Measurements from ENCODE around the gene MED13L. TPM values are rescaled to one million over a fixed set of nuclear protein-coding genes. Genes with fewer than 3 reads are reported as not detected.

Gene MED13L
- total RNA-seq, 4 donors from 2014 or later: 168 to 349 (median 246) TPM

- Histone ChIP-seq H3K9me3 (no peaks in the 10 kb centered on the region), H3K4me3 (replicated peaks in 1 of 3) (no peak overlapping the region), H3K27ac (peak overlapping the region in 1 of 3 donors; percentile 16), H3K4me1 (peaks cover 40 to 60% of the 10 kb centered on the region in 2 donors), H3K36me3 (no peaks in the 10 kb centered on the region), H3K27me3 (no peaks in the 10 kb centered on the region)
- intact Hi-C loops (cut with DNase I): no loop called here
- no peak for TF ChIP-seq POLR2A (IDR thresholded peaks at IDR 0.05)
- TF ChIP-seq, protein P1, sequence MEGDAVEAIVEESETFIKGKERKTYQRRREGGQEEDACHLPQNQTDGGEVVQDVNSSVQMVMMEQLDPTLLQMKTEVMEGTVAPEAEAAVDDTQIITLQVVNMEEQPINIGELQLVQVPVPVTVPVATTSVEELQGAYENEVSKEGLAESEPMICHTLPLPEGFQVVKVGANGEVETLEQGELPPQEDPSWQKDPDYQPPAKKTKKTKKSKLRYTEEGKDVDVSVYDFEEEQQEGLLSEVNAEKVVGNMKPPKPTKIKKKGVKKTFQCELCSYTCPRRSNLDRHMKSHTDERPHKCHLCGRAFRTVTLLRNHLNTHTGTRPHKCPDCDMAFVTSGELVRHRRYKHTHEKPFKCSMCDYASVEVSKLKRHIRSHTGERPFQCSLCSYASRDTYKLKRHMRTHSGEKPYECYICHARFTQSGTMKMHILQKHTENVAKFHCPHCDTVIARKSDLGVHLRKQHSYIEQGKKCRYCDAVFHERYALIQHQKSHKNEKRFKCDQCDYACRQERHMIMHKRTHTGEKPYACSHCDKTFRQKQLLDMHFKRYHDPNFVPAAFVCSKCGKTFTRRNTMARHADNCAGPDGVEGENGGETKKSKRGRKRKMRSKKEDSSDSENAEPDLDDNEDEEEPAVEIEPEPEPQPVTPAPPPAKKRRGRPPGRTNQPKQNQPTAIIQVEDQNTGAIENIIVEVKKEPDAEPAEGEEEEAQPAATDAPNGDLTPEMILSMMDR (IDR thresholded peaks at IDR 0.05): no peak
- no peak for DNase-seq
- WGBS, 2 donors: 89 to 91% methylated on average over 4 of the region's 4 CpGs
Observed at GRCh38 chr12:116064493-116064892, 213.0 kb downstream of the MED13L start.

DNA sequence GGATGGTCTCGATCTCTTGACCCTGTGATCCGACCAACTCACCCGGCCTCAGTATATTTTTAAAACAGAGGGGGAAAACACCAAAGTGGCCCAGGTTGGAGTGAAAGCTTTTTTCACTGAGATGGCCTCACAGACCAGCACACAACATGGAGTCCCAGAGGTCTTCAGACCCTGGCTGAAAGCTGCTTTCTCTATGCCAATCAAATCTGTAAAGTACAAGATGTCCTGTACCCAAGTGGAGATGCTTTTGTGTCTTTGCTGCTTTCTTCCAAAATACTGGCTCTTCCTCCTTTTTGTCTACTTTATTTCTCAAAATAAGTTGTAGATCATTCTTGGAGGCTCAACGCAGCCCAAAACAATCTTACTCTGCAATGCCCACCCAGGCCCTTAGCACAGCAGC is 214.8 kb downstream of the MED13L start:
- peaks cover 40 to 56% of the 10 kb centered on the region in 2 donors for H3K4me1 ChIP-seq

GRCh38 chr12:116060764-116061163 is 216.7 kb downstream of the MED13L start:
- no peak for DNase-seq
- Histone ChIP-seq H3K4me3 (replicated peaks in 1 of 3) (no peak overlapping the region), H3K27me3 (no peaks in the 10 kb centered on the region), H3K36me3 (no peaks in the 10 kb centered on the region), H3K27ac (peak overlapping the region in 1 of 3 donors; percentile 37), H3K4me1 (peaks cover 32 to 48% of the 10 kb centered on the region in 2 donors), H3K9me3 (no peaks in the 10 kb centered on the region)
- no peak for TF ChIP-seq POLR2A (IDR thresholded peaks at IDR 0.05)
- TF ChIP-seq, protein P1 (IDR thresholded peaks at IDR 0.05): no peak
- WGBS, 2 donors: 76 to 86% methylated on average over 2 of the region's 2 CpGs
- intact Hi-C loops (cut with DNase I): no loop called here

More for the DNA sequence above, 214.8 kb downstream of the MED13L start:
- intact Hi-C loops (cut with DNase I): no loop called here
- TF ChIP-seq, protein P1 (IDR thresholded peaks at IDR 0.05): no peak
- no peak for TF ChIP-seq POLR2A (IDR thresholded peaks at IDR 0.05)
- H3K4me3 ChIP-seq (replicated peaks in 1 of 3): no peak overlapping the region
- no peaks in the 10 kb centered on the region for H3K9me3 ChIP-seq
- no peaks in the 10 kb centered on the region for H3K27me3 ChIP-seq
- no peaks in the 10 kb centered on the region for H3K36me3 ChIP-seq
- WGBS, 2 donors: 97 to 99% methylated on average over 3 to 4 of the region's 4 CpGs
- no peak overlapping the region for H3K27ac ChIP-seq
- no peak for DNase-seq

DNA sequence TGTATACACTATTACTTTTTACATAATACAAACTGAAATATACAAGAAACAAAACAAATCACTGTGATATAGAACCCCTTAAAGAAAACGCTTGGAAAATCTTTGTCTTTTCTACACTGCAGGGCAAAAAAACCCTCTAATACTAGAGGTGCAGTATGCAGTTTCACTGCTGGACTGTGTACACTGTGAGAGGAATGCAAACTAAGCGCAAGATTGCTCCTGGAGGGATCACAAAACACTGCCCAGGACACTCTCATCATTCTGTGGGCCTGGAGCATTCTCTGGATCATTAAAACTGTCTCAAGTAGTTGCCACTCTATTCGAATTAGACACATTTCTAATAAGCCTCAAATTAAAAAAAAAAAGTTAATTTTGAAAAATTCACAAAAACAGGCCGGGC is 217.6 kb downstream of the MED13L start:
- TF ChIP-seq, protein P1 (IDR thresholded peaks at IDR 0.05): no peak
- Histone ChIP-seq H3K4me3 (replicated peaks in 1 of 3) (no peak overlapping the region), H3K9me3 (no peaks in the 10 kb centered on the region), H3K36me3 (no peaks in the 10 kb centered on the region), H3K4me1 (peaks cover 25 to 42% of the 10 kb centered on the region in 2 donors), H3K27me3 (no peaks in the 10 kb centered on the region), H3K27ac (peak overlapping the region in 2 of 3 donors; percentile 37 to 63)
- peak; percentile 25 for DNase-seq
- 46 to 48% methylated on average over 4 of the region's 4 CpGs for WGBS, 2 donors
- intact Hi-C loops (cut with DNase I): no loop called here

GRCh38 chr12:116058574-116058973 is 218.9 kb downstream of the MED13L start:
- peaks cover 33 to 43% of the 10 kb centered on the region in 2 donors for H3K4me1 ChIP-seq
- no peak overlapping the region for H3K27ac ChIP-seq
- H3K9me3 ChIP-seq: no peaks in the 10 kb centered on the region
- DNase-seq: no peak
- 80% methylated on average over 3 of the region's 3 CpGs for WGBS, 2 donors
- no peaks in the 10 kb centered on the region for H3K36me3 ChIP-seq
- TF ChIP-seq, protein P1 (IDR thresholded peaks at IDR 0.05): no peak
- no peak for TF ChIP-seq POLR2A (IDR thresholded peaks at IDR 0.05)
- intact Hi-C loops (cut with DNase I): no loop called here
- no peaks in the 10 kb centered on the region for H3K27me3 ChIP-seq
- no peak overlapping the region for H3K4me3 ChIP-seq (replicated peaks in 1 of 3)

Data from thyroid gland (tissue), 4 donors.